Epithelial cell of esophagus (primary cell): ENCODE measurements around the gene TPSAB1.

Source experiments
- DNase-seq: peaks from one replicate; pipeline ENCODE4 v3.0.0; 2010; ENCODE audit warnings: low read depth
- H3K4me3 ChIP-seq: 2 replicates; pipeline ENCODE4 v1.5.1; 2011; ENCODE audit warnings: mild to moderate bottlenecking, low read length, control low read depth
- CTCF ChIP-seq: IDR thresholded peaks from 2 replicates; pipeline ENCODE4 v1.5.1; 2011; ENCODE audit warnings: low read depth, mild to moderate bottlenecking, low read length, control low read depth, inconsistent platforms; ENCODE audit not compliant: insufficient read depth; ENCODE audit errors: missing control alignments

TPSAB1 gene

GRCh38 chr16:1272453-1273198 is 32.1 kb downstream of the TPSAB1 start:
- no peak for DNase-seq
- no peak for TF ChIP-seq CTCF
- no peak overlapping the region for H3K4me3 ChIP-seq

DNA sequence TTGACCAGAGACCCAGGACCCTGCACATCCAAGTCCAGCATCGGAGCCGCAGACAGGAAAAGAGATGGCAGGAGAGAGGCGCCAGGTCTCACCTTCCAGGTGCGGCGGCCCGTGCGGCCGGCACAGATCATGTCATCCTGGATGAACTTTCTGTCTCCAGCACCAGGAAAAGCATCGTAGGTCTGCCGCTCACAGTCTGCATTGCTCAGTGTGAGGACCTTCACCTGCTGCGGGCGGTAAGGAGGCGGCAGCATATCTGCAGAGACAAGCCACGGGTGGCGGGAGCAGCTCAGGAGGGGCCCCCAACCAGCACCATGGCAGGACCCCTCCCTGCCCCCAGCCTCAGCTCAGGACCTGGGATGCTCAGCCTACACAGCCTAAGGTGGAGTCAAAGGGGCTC is 33.3 kb downstream of the TPSAB1 start:
- DNase-seq = no peak
- no peak for TF ChIP-seq CTCF
- H3K4me3 ChIP-seq = no peak overlapping the region

DNA sequence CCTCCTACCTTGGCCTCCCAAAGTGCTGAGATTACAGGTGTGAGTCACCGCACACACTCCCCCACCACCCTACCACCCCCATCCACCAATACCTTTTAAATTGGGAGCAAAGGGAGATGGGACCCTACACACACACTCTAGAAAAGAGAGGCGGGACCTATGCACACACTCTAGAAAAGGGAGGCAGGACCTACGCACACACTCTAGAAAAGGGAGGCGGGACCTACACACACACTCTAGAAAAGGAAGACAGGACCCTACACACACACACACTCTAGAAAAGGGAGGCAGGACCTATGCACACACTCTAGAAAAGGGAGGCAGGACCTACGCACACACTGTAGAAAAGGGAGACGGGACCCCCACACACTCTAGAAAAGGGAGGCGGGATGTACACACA is 34.3 kb downstream of the TPSAB1 start:
- no peak overlapping the region for H3K4me3 ChIP-seq
- TF ChIP-seq CTCF = no peak
- DNase-seq = no peak

DNA sequence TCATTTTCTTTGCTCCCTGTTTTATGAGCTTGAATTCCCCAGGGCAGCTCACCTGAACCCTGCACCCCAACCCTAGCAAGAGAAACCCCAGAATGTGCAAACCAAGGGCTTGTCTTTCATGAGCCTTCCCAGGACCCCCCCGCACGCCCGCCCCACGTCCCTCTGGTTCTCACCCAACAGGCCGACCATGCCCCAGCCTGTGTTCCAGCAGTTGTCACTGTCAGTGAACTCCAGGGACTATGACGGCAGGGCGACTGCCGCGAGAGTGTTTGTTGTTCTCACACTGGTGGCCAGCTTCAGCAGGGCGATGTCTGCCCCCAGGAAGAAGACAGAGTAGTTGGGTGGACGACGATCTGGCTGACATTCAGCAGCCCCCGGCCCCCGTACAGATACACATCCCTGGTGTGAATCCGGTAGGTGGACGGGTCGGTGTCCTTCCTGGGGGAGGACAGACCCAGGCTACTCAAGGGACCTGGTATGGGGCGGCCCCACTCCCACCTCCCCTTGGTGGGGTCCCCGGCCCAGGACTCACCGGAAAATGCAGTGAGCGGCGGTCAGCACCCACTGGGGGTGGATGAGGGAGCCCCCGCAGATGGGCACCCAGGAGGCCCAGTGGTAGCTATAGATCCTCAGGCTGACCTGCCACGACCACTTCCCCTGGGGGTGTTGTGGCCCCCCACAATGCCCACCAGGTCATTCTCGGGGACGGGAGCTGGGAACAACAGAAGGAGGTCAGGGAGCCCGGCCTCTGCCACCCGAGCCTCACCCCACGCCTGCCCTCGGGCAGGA is 35.5 kb downstream of the TPSAB1 start:
- no peak for DNase-seq
- H3K4me3 ChIP-seq = no peak overlapping the region
- no peak for TF ChIP-seq CTCF

DNA sequence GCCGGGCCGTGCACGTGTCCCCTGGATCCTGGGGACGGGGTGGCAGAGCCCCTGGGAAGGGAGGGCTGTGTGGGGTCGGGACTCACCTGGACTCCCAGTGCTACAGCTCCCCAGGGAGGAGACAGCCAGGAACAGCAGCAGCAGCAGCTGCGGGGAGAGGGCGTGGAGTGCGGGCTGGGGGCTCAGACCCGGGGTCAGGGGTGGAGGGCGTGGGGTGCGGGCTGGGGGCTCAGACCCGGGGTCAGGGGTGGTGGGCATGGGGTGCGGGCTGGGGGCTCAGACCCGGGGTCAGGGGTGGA is 36.0 kb downstream of the TPSAB1 start:
- no peak for DNase-seq

GRCh38 chr16:1277151-1277598 is 36.7 kb downstream of the TPSAB1 start:
- TF ChIP-seq CTCF = no peak
- H3K4me3 ChIP-seq = no peak overlapping the region
- DNase-seq = no peak

More for the DNA sequence above, 36.0 kb downstream of the TPSAB1 start:
- TF ChIP-seq CTCF = no peak
- no peak overlapping the region for H3K4me3 ChIP-seq
